AG09319 (cell line): Measurements from ENCODE around the gene ZNRF3.
A peak's percentile ranks its signal among the peaks of the same experiment; 100 is the strongest.

Experiments used
- DNase-seq: peaks from one replicate; pipeline ENCODE4 v3.0.0-alpha.2; 2010; ENCODE audit warnings: low read depth; ENCODE audit errors: extremely low read depth
- TF ChIP-seq, protein P1 (sequence below): IDR thresholded peaks from 2 replicates; pipeline ENCODE4 v1.5.1; 2011; ENCODE audit warnings: low read depth, mild to moderate bottlenecking, inconsistent platforms, low read length, moderate library complexity

ZNRF3 gene

DNA sequence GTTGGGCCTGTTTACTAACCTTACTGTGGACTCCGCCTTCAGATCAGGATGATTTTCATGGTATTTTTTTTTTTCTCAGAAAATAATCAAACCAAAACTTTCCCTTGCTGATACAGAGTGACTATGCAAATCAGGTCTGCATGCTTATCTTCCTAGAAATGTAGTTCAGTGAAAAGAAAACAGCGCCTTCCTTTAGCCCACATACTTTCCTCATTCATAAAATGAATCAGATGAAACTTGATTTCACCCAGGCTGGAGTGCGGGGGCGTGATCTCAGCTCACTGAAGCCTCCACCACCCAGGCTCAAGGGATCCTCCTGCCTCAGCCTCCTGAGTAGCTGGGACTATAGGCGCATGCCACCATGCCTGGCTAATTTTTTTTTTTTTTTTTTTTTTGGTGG lies 26.0 kb downstream of the ZNRF3 start:
- DNase-seq = no peak
- TF ChIP-seq, protein P1, sequence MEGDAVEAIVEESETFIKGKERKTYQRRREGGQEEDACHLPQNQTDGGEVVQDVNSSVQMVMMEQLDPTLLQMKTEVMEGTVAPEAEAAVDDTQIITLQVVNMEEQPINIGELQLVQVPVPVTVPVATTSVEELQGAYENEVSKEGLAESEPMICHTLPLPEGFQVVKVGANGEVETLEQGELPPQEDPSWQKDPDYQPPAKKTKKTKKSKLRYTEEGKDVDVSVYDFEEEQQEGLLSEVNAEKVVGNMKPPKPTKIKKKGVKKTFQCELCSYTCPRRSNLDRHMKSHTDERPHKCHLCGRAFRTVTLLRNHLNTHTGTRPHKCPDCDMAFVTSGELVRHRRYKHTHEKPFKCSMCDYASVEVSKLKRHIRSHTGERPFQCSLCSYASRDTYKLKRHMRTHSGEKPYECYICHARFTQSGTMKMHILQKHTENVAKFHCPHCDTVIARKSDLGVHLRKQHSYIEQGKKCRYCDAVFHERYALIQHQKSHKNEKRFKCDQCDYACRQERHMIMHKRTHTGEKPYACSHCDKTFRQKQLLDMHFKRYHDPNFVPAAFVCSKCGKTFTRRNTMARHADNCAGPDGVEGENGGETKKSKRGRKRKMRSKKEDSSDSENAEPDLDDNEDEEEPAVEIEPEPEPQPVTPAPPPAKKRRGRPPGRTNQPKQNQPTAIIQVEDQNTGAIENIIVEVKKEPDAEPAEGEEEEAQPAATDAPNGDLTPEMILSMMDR = no peak

DNA sequence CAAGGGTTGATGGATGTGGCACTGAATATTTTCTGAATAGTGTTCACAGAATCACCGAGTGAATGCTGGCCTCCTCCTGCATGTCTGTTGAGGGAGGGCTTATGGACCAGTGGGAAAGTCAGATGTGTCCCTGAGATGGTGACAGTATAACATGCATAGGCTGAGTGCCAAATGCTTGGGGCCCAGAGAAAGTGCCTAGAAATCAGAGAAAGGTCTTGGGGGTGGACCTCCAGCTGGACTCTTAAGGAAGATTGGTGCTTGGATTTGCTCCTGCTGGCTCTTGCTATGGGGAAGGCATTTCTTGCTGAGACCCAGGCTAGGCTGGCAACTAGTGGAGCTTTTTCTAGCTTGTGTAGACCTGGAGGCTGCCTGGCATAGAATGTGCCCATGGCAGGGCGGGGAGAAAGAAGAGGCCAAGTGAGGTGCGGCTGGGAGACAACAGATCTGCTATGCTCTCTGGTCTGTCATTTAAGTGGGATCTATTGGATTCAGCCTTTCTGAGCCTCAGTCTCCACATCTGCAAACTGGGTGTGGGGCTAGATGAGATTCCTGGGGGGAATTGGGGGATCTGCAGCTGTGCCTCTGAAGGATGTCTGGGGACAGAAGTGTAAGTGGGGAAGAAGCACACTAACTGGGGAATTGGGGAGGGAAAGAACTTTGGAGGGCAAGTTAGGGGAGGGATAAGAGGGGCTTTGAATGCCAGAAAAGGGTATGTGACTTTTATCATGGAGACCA lies 27.4 kb downstream of the ZNRF3 start:
- TF ChIP-seq, protein P1 = no peak

DNA sequence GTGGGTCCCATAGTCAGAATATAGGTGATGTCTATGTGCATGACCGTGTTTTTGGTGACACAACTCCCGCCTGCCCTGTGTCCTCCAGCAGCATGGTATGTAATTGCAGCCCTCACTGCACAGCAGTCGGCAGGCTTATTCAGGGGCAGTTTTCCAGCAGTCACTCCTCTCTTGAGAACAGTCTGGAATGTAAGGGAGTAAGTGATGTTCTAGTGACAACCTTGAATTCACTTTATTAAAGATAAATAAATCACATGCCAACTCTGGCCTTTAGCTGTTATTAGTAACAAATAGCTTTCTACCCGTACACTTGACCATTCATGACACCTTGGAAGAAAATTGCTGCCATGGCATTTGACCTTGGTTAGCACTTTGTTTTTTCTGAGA lies 27.9 kb downstream of the ZNRF3 start:
- DNase-seq = no peak
- TF ChIP-seq, protein P1 = no peak

More for the DNA sequence above, 27.4 kb downstream of the ZNRF3 start:
- no peak for DNase-seq

DNA sequence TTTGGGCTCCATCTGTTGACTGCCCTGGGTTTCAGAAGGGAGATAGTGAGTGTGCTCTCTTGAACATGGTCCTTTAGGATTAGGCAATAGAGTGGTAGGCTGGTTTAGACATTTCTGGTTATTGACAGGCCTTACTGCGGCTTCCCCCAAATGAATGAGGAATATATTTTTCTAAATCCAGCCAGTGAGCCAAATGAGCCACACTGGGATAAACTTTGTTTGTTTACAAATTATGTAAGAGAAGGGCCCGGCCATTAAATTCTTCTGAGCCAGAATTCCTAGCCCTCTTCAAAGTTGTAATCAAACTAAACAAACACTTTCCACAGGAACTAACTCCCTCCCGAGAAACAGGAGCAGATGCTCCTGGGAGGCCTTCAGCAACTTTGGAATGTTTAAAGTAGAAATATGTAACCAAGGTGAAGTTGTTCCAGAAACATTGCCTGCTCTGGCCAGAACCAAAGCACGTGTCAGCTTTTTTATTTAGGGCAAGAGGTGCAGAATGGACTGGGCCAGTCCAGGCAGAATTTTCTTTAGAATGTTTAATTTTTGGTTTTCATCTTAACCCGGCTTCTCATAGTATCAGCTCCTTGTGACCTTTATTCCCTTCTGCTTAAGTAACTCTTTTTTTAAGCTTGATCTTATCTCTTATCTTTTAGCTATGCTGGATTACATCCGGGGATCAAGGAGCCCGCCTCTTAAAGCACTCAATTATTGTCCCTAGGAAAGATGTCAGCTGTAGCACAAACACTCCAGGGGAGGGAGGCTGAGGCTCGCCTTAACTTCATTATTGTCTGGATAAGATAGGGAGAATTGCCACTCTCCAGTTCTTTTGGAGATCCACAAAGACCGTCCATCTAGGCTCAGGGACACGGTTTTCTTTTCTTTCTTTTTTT lies 28.7 kb downstream of the ZNRF3 start:
- peak; percentile 30 for DNase-seq
- TF ChIP-seq, protein P1 = no peak

DNA sequence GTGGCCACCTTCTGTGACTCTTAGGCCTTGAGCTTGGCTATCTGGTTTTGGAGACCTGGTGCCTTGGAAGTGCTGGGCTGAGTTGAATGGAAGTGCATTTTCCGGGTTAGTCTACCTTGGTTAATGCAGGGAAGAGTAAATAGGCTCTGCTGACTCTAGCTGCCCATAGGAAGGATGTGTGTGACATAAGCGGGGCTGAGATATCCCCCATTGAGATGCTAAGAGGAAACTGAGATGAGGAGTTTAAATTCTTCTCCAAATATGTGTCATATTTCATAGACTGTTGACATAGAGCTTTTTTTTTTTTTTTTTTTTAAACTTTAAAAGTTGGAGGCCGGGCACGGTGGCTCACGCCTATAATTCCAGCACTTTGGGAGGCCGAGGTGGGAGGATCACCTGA lies 30.8 kb downstream of the ZNRF3 start:
- TF ChIP-seq, protein P1 = no peak
- no peak for DNase-seq

DNA sequence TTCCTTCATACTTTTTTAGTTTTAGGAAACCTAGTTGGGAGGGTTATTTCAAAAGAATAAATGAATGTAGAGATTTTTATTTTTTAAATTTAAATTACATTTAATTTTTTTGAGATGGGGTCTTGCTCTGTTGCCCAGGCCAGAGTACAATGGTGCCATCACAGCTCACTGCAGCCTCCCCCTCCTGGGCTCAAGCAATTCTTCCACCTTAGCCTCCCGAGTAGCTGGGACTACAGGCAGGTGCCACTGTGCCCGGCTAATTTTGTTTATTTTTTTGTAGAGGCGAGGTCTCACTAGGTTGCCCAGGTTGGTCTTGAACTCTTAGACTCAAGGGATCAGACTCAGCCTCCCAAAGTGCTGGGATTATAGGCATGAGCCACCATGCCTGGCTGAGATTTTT lies 32.6 kb downstream of the ZNRF3 start:
- TF ChIP-seq, protein P1 = no peak
- no peak for DNase-seq
